GM21737 (cell line): Measurements from ENCODE around the gene ZDHHC18.
"Not testable (repeated sequence)": the region's sequence is repeated elsewhere in the genome, so short reads cannot be mapped to it uniquely, and the experiment has no call there.

Source experiments
- ATAC-seq: cut with Tn5 transposase; IDR thresholded peaks from one replicate; pipeline ENCODE4 v1.9.1; 2021; ENCODE audit warnings: mild to moderate bottlenecking, moderate library complexity; ENCODE audit not compliant: unreplicated experiment

The ZDHHC18 gene

DNA sequence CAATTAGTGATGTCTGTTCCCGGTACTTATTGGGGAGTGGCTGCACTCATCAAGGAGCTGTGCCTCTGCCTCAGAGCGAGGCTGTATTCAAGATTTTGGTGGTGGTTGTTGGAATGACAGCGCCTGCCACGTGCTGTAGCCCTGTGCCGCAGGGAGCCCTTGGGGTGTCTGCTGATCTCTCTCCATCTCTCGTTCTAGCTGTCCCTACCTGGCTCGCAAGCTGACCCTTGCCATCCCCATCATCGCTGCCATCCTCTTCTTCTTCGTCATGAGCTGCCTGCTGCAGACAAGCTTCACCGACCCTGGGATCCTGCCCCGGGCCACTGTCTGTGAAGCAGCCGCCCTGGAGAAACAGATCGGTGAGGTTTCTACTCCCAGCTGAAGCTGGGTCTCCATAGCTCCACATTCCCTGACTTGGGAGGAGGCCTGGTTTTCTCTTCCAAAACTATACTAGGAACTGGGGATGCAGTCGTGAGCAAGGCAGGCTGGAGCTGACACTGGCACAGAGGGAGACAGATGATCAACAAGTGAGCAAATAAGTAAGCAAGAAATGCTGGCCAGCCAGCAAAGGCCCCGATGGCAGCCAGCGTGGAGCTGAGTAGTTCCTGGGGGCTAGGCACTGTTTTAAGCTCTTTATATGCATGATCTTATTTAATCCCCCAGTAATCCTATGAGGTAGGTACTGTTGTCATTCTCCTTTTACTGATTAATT, 5.9 kb downstream of the ZDHHC18 start:
- no peak for ATAC-seq

DNA sequence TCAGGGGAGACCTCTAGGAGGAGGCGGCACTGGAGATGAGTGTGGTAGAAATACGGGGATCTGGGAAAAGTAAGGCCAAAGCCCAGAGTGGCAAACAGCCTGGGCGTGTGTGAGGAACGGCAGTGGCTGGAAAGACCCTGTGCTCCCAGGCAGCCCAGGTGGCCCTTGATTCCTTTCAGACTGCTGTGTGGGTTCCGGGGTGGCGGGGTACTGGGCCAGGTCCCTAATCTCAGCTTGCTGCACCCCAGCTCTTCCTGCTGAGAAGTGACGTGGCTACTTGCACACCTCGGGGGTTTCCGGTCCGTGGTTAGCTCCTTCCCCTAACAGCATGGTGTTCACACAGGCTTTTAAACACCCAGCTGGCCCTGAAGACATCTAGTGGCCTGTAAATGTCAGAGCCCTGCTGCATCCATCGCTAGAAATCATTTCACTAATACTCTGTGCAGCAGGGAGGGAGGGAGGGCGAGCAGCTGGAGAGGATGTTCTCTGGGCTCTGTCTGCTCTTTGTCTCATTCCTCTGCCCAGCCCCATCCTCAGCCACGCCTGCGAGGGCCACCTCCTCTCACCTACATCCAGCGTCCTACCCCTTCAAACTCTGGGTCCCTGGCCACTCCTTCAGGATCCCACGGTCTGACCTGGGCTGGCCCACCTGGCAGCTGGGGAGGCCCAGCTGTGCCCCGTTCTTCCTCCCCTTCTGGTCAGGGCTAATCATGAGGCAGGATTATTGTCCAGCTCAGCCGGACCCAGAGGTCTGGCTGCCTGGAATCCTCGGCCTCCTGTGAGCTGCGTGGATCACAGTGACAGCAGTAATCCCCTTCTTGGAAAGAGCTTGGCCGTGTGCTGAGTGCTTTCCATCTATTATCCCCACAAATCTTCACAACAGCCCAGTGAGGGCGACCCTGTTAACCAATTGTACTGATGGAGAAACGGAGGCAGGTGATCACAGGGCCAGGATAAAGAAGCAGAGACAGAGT, 7.2 kb downstream of the ZDHHC18 start:
- ATAC-seq = peak; percentile 70

DNA sequence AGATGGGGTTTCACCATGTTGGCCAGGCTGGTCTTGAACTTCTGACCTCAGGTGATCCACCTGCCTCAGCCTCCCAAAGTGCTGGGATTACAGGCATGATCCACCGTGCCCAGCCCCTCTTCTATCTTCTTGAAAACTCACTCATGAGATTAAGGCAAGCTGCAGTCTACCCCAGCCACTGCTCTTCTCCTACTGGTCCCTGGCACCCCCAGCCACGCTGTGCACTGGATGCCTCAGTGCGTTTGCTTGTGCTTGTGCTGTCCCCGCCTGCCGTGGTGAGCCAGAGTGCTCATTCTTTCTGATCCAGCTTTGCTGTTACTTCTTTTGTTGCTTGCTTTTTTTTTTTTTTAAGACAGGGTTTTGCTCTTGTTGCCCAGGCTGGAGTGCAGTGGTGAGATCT, 11.2 kb downstream of the ZDHHC18 start:
- ATAC-seq = not testable (repeated sequence)

DNA sequence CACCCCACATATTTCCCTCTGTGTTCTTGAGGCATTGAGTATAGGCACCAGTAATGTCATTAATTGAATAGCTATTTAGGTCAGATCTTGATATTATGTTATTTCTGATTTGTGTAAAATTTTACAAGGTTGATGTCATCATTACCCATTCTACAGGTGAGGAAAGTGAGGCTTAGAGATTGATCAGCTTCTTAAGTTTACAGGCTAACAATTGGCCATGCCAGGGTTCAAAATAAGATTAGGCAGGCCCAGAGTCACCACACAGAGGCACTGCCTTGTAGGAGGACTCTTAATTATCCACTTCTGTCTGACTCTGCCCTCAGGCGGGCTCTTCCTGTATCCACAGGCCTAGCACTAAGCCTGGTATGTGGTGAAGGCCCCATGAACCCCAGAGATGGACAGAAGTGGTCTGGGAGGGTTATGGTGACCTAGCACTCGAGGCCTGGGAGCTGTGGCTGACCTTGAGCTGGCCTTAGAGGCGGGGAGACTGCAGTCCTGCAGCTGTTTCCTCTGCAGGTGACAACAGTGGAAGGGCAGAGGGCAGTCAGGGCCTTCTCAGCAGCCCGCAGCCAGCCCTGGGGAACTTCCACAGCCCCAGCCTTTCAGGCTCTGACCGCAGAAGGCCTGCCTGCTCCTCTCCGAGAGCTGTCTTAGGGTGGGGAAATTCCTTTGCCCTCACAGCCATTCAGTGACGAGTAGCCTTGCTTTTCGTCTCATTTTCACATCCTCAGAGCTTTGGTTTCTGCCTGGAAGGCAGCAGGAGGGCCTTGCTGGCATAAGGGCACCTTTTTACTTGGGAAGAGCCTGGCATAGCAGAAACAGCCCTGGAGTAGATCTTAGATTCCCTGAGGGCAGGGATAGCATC, 12.2 kb downstream of the ZDHHC18 start:
- peak; percentile 87 for ATAC-seq

GRCh38 chr1:26839339-26839722, 12.8 kb downstream of the ZDHHC18 start:
- no peak for ATAC-seq

- ATAC-seq = no peak
These were observed 13.3 kb downstream of the ZDHHC18 start for GRCh38 chr1:26839779-26840178.

DNA sequence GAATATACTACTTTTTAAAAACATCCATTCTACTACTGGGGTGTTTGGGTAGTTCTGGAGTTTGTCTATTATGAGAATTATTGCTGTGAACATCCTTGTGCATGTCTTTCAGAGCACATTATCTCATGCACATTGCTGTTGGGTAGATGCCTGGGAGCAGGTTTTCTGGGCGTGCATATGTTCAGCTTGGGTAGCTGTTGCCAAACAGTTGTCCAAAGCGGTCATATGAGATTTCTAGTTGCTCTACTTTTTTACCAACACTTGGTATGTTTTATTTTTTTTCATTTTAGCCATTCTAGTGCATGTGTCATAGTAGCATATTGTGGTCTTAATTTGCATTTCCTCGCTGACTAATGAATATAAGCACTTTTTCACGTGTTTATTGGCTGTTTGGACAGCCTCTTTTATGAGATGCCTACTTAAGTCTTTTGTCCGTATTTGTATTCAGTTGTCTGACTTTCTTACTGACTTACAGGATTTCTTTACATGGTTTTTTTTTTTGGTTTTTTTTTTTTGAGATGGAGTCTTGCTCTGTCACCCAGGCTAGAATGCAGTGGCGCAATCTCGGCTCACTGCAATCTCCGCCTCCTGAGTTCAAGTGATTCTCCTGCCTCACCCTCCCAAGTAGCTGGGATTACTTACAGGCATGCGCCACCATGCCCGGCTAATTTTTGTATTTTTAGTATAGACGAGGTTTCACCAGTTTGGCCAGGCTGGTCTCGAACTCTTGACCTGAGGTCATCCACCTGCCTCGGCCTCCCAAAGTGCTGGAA, 18.1 kb downstream of the ZDHHC18 start:
- ATAC-seq = no peak

GRCh38 chr1:26847826-26848225, 21.3 kb downstream of the ZDHHC18 start:
- not testable (repeated sequence) for ATAC-seq

DNA sequence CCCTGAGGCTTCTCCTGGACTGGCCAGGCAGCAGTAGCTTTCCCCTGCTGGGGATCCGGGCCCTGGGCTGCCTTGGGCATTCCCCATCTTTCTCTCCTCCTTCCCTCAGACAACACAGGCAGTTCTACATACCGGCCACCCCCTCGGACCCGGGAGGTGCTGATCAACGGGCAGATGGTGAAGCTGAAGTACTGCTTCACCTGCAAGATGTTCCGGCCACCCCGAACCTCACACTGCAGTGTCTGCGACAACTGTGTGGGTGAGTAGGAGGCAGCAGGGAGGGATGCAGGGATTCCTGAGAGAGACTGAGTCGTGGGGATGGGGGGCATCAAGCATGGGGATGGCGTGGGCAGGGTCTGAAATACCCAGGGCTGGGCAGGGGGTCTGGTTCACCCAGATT, 22.0 kb downstream of the ZDHHC18 start:
- ATAC-seq = no peak

DNA sequence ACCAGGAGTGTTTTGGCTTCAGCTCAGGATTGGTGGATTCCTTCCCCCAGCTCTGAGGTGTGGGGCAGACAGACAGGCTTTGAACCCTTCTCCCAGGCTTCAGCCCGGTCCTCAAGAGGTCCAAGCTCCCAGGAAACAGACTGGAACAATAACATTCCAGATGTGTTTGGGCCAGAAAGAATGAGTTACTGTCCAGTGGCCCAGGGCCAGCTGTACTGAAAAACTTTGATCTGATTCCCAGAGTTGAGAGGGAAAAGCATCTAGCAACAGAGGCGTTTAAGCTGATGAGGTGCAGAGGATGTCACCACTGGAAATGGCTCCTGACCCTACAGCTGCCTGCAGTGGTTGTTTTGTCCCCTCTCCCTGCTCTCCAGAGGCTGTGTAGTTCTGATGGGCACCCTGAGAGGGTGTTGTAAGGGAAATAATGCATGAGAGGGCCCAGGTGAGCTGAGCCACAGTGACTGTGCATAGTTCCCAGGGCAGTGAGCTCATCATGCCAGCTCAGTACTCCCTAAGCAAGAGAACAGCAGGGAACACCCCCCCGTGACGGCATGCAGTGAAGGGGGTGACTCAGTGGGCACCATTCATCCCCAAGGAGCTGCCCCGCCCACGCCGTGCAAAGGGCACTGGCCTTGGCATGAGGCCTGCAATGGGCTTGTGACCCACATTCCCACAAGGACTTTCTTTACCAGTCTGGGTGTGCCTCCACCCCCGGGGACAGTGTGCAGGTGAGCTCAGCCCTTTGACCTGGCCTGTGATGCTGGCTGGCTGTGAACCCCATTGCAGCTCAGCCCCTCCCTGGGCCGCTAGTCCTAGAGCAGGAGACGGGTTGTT, 22.7 kb downstream of the ZDHHC18 start:
- no peak for ATAC-seq

- no peak for ATAC-seq
These were observed 24.7 kb downstream of the ZDHHC18 start for GRCh38 chr1:26851106-26851684.

- no peak for ATAC-seq
These were observed 26.2 kb downstream of the ZDHHC18 start for GRCh38 chr1:26852701-26853100.

DNA sequence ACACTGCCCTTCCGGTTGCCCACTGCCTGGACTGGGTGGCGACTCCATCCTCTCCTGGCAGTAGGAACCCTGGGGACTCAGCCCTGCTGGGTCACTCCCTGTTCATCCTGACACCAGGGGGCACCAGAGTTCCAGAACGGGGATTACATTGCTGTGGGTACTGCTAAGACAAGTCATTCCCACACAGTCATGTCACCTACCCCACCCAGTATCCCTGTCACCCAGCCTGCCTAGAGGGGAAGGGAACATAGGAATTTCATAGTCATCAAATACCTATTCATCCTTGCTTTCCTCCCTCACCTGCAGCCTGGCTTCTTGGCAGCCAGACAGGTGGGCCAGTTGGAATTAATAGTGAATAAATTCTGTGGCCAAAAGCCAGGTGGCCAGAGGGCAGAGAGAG, 26.7 kb downstream of the ZDHHC18 start:
- no peak for ATAC-seq

DNA sequence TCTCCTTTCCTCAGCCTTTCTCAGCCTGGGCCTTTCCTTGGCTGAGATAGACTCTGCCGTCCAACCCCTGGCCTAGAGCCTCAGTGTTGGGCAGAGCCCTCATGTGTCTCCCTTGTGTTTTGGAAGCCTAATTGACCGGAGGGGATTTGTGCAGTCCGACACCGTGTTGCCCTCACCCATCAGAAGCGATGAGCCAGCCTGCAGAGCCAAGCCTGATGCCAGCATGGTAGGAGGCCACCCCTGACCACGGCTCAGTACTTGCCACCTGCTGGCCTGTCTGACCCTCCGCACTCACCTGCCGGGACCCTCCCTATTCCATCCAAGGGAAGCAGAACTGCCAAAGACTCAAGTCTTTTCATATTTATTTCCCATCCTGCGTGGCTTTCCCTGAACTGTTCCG, 27.1 kb downstream of the ZDHHC18 start:
- no peak for ATAC-seq

DNA sequence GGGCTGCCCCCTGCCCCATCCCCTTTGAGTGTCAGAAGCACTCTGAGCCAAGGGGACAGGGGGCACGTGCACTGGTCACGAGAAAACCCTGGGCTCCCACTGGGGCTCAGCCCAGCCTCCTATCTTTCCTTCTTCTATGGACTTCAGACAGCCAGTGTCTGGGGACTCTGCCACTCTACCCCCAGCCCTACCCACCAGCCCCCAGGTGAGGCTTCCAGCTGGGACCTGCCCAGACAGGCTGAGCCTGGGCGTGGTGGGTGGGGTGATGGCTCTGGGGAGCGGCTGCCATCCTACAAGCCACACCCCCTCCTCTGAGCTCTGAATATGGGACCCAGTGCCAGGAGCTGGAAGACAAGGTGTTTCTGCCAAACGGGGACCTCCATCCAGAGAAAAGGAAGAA, 28.4 kb downstream of the ZDHHC18 start:
- ATAC-seq = no peak

DNA sequence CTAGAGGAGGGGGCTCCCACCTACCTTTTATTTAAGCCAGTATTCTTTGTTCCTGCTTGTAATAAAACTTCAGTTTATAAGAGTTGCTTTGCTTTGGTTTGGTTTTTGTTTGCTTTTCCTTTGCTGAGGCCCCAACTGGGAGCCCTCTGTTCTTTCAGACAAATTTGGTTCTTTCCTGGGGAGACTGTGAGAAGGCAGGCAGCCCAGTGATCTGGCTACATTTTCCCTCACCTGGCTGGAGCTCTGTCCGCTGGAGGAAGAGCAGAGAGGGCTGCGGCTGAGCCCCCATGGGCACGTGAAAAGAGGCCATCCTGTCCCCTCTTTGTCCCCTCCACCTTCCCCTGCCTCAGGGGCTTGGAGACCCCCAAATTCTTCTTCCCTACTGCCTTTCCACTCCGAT, 29.1 kb downstream of the ZDHHC18 start:
- no peak for ATAC-seq

DNA sequence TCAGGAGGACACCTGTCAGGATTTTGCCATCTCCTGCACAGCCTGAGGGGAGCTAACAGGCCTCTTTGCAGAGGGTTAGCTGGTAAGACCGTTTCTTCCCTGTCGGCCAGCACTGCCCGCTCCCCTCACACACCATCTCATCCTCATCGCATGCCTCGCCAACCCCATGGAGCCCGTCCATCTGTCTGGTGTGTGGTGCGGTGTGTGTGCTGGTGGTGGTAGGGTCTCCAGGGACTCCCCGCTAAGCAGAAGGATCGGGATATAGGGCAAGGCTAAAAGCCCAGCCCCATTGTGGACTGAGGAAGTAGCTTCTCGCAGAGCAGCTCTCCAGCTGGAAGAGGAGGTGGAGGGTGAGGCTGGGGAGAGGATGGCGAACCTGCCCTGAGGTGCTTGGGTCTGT, 29.7 kb downstream of the ZDHHC18 start:
- ATAC-seq = no peak

- no peak for ATAC-seq
These were observed 30.3 kb downstream of the ZDHHC18 start for GRCh38 chr1:26856604-26857469.
